K562 (cell line): Measurements from ENCODE around the gene CLDN25. TPM values are rescaled to one million over a fixed set of nuclear protein-coding genes. Genes with fewer than 3 reads are reported as not detected.

Source experiments
- CTCFL ChIP-seq: IDR thresholded peaks from 2 replicates; pipeline ENCODE4 v1.6.1; 2011; ENCODE audit warnings: borderline replicate concordance, low read depth, mild to moderate bottlenecking, moderate library complexity, low read length; ENCODE audit not compliant: insufficient read depth, poor library complexity, severe bottlenecking
- DPF2 ChIP-seq: fragments of 450-650 bp; IDR thresholded peaks from 2 replicates; pipeline ENCODE4 v1.6.1; 2016
- E2F3 ChIP-seq: fragments of 250-450 bp; sonication (Bioruptor Pico); IDR thresholded peaks from 2 replicates; pipeline ENCODE4 v1.4.0; 2020; ENCODE audit warnings: mild to moderate bottlenecking
- HDAC2 ChIP-seq: fragments of 450-650 bp; IDR thresholded peaks from 2 replicates; pipeline ENCODE4 v1.6.1; 2016; ENCODE audit warnings: mild to moderate bottlenecking
- HDAC6 ChIP-seq: IDR thresholded peaks from 2 replicates; pipeline ENCODE4 v1.6.1; 2012; ENCODE audit warnings: low read depth, mild to moderate bottlenecking, control low read depth, inconsistent platforms, low read length, moderate library complexity
- HNRNPL ChIP-seq: fragments of 200-400 bp; formaldehyde crosslinking; IDR thresholded peaks from 2 replicates; pipeline ENCODE4 v1.6.1; 2017; ENCODE audit warnings: low read depth, mild to moderate bottlenecking, low read length
- KDM4B ChIP-seq, 2 experiments: fragments of 450-650 bp in 1 of 2; sonication (generic) in 1 of 2; IDR thresholded peaks; 2 replicates each; pipeline ENCODE4 v1.6.1; 2016 to 2017; ENCODE audit warnings: borderline replicate concordance in 2 of 2, antibody characterized with exemption in 1 of 2, low read depth in 1 of 2, mild to moderate bottlenecking in 1 of 2
- LCOR ChIP-seq: sonication (generic); formaldehyde crosslinking; IDR thresholded peaks from 2 replicates; pipeline ENCODE4 v1.8.0; 2022; ENCODE audit warnings: mild to moderate bottlenecking, missing genetic modification reagents
- MCM7 ChIP-seq, 2 experiments: fragments of 450-650 bp; IDR thresholded peaks; 2 replicates each; pipeline ENCODE4 v1.6.1; 2016 to 2018
- NELFE ChIP-seq: IDR thresholded peaks from 2 replicates; pipeline ENCODE4 v1.6.1; 2011; ENCODE audit warnings: mild to moderate bottlenecking; ENCODE audit not compliant: insufficient read depth, insufficient read length
- POU5F1 ChIP-seq: fragments of 150-350 bp; IDR thresholded peaks from 2 replicates; pipeline ENCODE4 v1.6.1; 2014; ENCODE audit warnings: borderline replicate concordance, low read length, low read depth, mild to moderate bottlenecking; ENCODE audit not compliant: partially characterized antibody
- PURB ChIP-seq: sonication (generic); formaldehyde crosslinking; IDR thresholded peaks from 2 replicates; pipeline ENCODE4 v1.9.0; 2021; ENCODE audit warnings: low read depth, mild to moderate bottlenecking, missing genetic modification reagents
- RBM14 ChIP-seq: fragments of 200-400 bp; formaldehyde crosslinking; IDR thresholded peaks from 2 replicates; pipeline ENCODE4 v1.6.1; 2018; ENCODE audit warnings: low read depth, mild to moderate bottlenecking, low read length, moderate library complexity, borderline replicate concordance; ENCODE audit not compliant: insufficient read depth
- SMARCB1 ChIP-seq: IDR thresholded peaks from 2 replicates; pipeline ENCODE4 v1.6.1; 2011; ENCODE audit warnings: improper control_type of control experiment, low read depth; ENCODE audit not compliant: insufficient read length
- SREBF1 ChIP-seq: fragments of 150-350 bp; IDR thresholded peaks from 2 replicates; pipeline ENCODE4 v1.6.1; 2014; ENCODE audit warnings: antibody characterized with exemption, low read depth, low read length, borderline replicate concordance
- TCF7 ChIP-seq: sonication (generic); IDR thresholded peaks from 2 replicates; pipeline ENCODE4 v1.6.1; 2016; ENCODE audit warnings: antibody characterized with exemption, borderline replicate concordance
- ZNF436 ChIP-seq: fragments of 250-450, 450-650 bp; sonication (Bioruptor Pico); formaldehyde crosslinking; IDR thresholded peaks from 2 replicates; pipeline ENCODE4 v1.7.0; 2020; ENCODE audit warnings: mild to moderate bottlenecking
- polyA plus RNA-seq, 8 experiments: library from polyadenylated mRNA; depleted of rRNA in 4 of 8; stranded (reverse) in 5 of 8; unstranded in 3 of 8; fragments of >200 nt; fragmentation: Nextera tagmentation in 2 of 8; fragmentation: Illumina TruSeq in 1 of 8; extraction: Ambion mirVana in 2 of 8; extraction: Trizol in 1 of 8; gene quantifications; 2 replicates each; pipeline versions ENCODE4 v1.2.1 to v1.2.3, GENCODE V29; 2011 to 2014; ENCODE audit warnings: inconsistent platforms in 1 of 8, missing spikeins in 1 of 8
- total RNA-seq, 7 experiments: library from RNA; depleted of rRNA in 6 of 7; stranded (reverse); fragments of >200 nt in 6 of 7; fragmentation: Illumina TruSeq in 2 of 7; extraction: Trizol in 2 of 7; gene quantifications; 2 replicates each; pipeline versions ENCODE4 v1.2.1 to v1.2.3, GENCODE V29; 2011 to 2021; ENCODE audit warnings: low replicate concordance in 1 of 7
- TF ChIP-seq, protein P1 (sequence below): fragments of 450-650 bp; IDR thresholded peaks from 2 replicates; pipeline ENCODE4 v1.6.1; 2016; ENCODE audit warnings: low read depth

The CLDN25 gene
- total and polyA plus RNA-seq, 9 of the 15 experiments (the other 6 are each of a cell fraction or from before 2014, with no cell fraction given) = not detected

DNA sequence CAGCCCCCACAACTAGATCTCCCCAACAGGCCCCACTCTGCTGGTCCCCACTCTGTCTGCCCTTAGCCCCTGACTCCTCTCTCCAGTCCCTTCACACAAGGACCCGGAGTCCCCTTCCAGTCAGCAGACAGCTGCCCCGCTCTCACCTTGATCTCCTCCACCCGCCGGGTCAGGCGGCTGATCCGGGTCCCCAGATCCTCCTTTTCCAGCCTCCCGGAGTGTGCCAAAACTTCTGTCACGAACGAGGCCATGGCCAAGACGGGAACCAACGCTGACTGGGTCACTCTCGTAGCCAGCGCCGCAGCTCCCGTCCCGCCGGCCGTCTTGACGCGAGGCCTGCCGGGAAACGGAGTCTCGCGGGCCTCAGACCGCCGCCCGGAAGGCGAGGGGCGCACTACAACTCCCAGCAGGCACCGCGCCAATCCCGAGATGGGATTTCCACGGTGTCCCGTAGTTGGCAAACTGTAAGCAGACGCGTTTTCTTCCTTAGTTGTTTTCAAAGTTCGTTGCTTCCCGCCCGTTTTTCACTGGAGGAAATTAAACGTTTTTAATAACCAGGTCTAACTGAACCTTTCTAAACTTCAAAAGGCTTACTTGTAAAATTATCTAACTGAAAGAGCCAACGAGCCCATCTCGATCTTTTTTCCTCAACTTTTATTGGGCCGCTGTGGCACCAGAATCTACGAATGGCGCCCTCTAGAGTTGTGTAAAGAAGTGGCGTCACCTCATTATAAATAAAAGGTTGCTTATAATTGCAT lies 6.0 kb upstream of the CLDN25 start, which contains the start of gene ZW10 (continued):
- TF ChIP-seq POU5F1 (peak; percentile 93), NELFE (no peak), CTCFL (peak; percentile 68), PURB (CRISPR knock-in tag) (no peak), HNRNPL (no peak), TCF7 (no peak), LCOR (CRISPR knock-in tag) (no peak), SMARCB1 (no peak), RBM14 (no peak), MCM7 (IDR thresholded peaks at IDR 0.05) (no peak; a peak in 1 of 4 replicates), DPF2 (no peak), KDM4B (IDR thresholded peaks at IDR 0.05; ENCODE audit: borderline replicate concordance in 2 of 2, low read depth in 1 of 2) (no peak), SREBF1 (no peak), HDAC6 (no peak), ZNF436 (no peak), HDAC2 (0 out of 2 replicates have a peak, but pooled peaks have one; percentile 37), E2F3 (CRISPR knock-in tag) (peak; percentile 68; the same call in 1 of the 2 replicates)
- TF ChIP-seq, protein P1, sequence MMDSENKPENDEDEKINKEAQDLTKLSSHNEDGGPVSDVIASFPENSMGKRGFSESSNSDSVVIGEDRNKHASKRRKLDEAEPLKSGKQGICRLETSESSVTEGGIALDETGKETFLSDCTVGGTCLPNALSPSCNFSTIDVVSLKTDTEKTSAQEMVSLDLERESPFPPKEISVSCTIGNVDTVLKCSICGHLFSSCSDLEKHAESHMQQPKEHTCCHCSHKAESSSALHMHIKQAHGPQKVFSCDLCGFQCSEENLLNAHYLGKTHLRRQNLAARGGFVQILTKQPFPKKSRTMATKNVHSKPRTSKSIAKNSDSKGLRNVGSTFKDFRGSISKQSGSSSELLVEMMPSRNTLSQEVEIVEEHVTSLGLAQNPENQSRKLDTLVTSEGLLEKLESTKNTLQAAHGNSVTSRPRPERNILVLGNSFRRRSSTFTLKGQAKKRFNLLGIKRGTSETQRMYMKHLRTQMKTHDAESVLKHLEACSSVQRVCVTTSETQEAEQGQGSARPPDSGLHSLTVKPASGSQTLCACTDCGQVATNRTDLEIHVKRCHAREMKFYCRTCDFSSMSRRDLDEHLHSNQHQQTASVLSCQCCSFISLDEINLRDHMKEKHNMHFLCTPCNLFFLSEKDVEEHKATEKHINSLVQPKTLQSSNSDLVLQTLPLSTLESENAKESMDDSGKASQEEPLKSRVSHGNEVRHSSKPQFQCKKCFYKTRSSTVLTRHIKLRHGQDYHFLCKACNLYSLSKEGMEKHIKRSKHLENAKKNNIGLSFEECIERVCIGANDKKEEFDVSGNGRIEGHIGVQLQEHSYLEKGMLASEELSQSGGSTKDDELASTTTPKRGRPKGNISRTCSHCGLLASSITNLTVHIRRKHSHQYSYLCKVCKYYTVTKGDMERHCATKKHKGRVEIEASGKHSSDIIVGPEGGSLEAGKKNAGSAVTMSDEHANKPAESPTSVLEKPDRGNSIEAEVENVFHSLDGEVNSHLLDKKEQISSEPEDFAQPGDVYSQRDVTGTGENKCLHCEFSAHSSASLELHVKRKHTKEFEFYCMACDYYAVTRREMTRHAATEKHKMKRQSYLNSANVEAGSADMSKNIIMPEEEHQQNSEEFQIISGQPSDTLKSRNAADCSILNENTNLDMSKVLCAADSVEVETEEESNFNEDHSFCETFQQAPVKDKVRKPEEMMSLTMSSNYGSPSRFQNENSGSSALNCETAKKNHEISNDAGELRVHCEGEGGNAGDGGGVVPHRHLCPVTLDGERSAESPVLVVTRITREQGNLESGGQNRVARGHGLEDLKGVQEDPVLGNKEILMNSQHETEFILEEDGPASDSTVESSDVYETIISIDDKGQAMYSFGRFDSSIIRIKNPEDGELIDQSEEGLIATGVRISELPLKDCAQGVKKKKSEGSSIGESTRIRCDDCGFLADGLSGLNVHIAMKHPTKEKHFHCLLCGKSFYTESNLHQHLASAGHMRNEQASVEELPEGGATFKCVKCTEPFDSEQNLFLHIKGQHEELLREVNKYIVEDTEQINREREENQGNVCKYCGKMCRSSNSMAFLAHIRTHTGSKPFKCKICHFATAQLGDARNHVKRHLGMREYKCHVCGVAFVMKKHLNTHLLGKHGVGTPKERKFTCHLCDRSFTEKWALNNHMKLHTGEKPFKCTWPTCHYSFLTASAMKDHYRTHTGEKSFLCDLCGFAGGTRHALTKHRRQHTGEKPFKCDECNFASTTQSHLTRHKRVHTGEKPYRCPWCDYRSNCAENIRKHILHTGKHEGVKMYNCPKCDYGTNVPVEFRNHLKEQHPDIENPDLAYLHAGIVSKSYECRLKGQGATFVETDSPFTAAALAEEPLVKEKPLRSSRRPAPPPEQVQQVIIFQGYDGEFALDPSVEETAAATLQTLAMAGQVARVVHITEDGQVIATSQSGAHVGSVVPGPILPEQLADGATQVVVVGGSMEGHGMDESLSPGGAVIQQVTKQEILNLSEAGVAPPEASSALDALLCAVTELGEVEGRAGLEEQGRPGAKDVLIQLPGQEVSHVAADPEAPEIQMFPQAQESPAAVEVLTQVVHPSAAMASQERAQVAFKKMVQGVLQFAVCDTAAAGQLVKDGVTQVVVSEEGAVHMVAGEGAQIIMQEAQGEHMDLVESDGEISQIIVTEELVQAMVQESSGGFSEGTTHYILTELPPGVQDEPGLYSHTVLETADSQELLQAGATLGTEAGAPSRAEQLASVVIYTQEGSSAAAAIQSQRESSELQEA = peak; percentile 96
